Astrocyte of the spinal cord (primary cell): Measurements from ENCODE around the gene GLYATL3.

Experiments
- DNase-seq: peaks from one replicate; pipeline ENCODE4 v3.0.0; 2011; ENCODE audit warnings: low read depth, low spot score
- H3K4me3 ChIP-seq: 2 replicates; pipeline ENCODE4 v1.5.1; 2011; ENCODE audit warnings: low read depth, mild to moderate bottlenecking, low read length, moderate library complexity
- in situ Hi-C: cut with HindIII; loops from 2 replicates; pipeline ENCODE4 v1.10.0; 2017; ENCODE audit warnings: low sequenced_read_pairs
- TF ChIP-seq, protein P1 (sequence below): IDR thresholded peaks from 2 replicates; pipeline ENCODE4 v1.5.1; 2012; ENCODE audit warnings: low read depth, mild to moderate bottlenecking, low read length, inconsistent platforms

Gene GLYATL3

DNA sequence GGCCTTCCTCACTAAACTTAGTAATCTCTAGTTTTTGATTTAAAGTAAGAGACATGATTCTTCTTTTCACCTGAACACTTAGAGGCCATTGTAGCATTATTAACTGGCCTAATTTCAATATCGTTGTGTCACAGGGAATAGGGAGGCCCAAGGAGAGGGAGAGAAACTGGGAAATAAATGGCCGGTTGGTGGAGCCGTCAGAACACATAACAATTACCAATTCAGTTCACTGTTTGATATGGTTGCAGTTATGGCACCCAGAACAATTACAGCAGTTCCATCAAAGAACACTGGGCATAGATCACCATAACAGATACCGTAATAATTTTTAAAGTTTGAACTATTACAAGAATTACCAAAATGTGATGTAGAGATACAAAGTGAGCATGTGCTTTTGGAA lies 9.1 kb upstream of the GLYATL3 start:
- no peak overlapping the region for H3K4me3 ChIP-seq
- TF ChIP-seq, protein P1, sequence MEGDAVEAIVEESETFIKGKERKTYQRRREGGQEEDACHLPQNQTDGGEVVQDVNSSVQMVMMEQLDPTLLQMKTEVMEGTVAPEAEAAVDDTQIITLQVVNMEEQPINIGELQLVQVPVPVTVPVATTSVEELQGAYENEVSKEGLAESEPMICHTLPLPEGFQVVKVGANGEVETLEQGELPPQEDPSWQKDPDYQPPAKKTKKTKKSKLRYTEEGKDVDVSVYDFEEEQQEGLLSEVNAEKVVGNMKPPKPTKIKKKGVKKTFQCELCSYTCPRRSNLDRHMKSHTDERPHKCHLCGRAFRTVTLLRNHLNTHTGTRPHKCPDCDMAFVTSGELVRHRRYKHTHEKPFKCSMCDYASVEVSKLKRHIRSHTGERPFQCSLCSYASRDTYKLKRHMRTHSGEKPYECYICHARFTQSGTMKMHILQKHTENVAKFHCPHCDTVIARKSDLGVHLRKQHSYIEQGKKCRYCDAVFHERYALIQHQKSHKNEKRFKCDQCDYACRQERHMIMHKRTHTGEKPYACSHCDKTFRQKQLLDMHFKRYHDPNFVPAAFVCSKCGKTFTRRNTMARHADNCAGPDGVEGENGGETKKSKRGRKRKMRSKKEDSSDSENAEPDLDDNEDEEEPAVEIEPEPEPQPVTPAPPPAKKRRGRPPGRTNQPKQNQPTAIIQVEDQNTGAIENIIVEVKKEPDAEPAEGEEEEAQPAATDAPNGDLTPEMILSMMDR, result no peak
- DNase-seq, result no peak
- in situ Hi-C loops, result no loop called here

DNA sequence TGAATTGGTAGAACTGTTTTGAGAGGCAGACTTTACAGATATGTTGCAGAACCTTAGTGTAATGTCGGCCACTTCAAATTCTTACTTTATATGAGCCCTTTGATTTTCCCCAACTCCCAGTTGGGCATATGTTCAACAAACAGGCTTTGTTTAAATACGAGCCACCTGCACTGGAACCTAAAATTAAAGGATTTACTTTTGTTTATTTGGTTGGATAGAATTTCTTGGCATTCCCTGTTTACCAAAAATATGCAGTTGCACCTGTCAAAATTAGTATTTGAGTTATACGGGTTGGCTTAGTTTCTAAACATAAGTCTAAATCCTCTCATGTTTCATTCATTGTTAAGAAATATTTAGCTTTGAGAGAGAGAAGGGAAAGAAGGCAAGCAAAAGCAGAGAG lies 2.4 kb upstream of the GLYATL3 start:
- no peak overlapping the region for H3K4me3 ChIP-seq
- TF ChIP-seq, protein P1, result no peak
- in situ Hi-C loops, result no loop called here
- no peak for DNase-seq

DNA sequence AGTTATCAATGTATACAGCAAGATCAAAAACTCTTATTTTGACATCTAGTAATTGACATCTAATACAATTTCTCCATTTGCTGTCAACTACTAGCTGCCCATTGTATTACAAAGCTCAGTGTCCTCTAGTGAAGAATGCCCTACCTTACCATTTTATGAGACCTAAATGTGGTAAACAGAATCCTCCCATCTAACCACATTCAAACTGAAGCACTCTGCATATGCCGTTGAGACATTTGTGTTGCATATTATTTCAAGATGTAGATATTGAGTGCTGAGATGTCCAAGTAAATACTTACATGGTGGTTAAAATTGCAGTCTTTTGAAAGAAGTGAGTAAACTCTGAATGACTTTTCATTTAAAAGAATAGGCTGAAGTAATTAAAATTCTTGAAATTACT lies 597 bp upstream of the GLYATL3 start:
- TF ChIP-seq, protein P1, result no peak
- no peak for DNase-seq
- no peak overlapping the region for H3K4me3 ChIP-seq
- in situ Hi-C loops, result no loop called here

DNA sequence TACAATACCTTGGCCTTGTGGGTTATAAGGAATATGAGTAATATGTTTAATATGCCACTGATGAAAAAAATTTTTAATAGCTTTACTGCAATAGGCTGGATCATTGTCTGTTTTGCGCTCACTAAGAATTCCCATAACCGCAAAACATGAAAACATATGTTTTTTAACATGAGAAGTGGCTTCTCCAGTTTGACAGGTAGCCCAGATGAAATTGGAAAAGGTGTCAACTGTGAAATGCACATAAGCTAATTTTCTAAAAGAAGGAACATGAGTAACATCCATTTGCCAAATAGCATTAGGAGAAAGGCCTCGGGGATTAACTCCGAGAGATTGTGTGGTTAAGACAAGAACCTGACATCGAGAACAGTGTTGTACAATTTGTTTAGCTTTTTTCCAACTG lies 4.9 kb downstream of the GLYATL3 start:
- no peak overlapping the region for H3K4me3 ChIP-seq
- in situ Hi-C loops, result no loop called here
- DNase-seq, result no peak
- TF ChIP-seq, protein P1, result no peak

DNA sequence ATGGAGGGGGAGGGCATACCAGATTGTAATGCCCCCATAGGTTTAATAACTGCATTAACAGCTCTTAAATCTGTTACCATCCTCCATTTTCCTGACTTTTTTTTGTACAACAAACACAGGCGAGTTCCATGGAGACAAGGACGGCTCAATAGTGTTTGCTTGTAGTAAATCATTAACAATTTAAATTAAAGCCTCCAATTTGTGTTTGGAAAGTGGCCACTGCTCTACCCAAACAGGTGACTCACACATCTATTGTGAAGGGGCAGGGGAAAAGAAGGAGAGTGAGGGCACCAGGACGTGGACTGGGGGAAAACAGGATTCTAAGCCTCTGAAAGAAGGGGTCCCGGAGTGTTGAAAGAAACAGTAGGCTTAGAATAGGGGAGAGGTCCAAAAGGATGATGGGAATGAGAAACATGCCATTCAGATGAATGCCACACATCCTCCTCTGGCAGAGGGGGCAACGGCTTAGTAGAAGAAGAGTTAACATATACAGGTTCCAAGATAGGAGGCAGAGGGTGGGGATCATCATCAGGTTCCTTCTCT lies 6.9 kb downstream of the GLYATL3 start:
- DNase-seq, result no peak
- in situ Hi-C loops, result no loop called here

DNA sequence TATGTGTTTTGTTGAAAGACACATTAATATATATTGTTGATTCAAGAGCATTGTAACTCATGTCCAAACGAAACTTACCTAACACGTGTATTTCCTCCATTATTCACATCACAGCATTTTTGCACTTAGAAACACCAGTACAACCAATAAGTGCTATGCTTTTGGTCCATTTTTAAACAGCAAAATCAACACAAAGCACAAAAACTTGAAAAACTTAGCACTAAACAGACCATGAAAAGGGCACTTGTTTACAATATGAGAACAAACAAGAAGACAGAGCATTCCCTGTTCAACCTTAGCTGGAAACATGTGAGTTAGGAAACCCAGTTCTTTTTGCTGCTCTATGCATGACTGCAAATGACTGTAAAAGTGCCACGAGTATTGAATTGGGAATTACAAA lies 9.6 kb downstream of the GLYATL3 start:
- TF ChIP-seq, protein P1, result no peak
- in situ Hi-C loops, result no loop called here
- no peak overlapping the region for H3K4me3 ChIP-seq
- DNase-seq, result no peak

More for the DNA sequence above, 6.9 kb downstream of the GLYATL3 start:
- TF ChIP-seq, protein P1, result no peak
- no peak overlapping the region for H3K4me3 ChIP-seq
